ENCODE measurements around the gene ABCF1. TPM values are rescaled to one million over a fixed set of nuclear protein-coding genes. Genes with fewer than 3 reads are reported as not detected.
"Not testable (repeated sequence)": the region's sequence is repeated elsewhere in the genome, so short reads cannot be mapped to it uniquely, and the experiment has no call there.

ABCF1 gene
- total RNA-seq, 2 donors from 2014 or later: 64.6 to 68.1 TPM

- H3K4me1 Mint-ChIP-seq (ENCODE audit: low read depth): peaks cover 64% of the 10 kb centered on the region
- peak overlapping the region in 1 of 2 donors; percentile 28 for H3K4me3 Mint-ChIP-seq
- ATAC-seq (replicated peaks in 1 of 2): peak; percentile 12 to 29
- no peaks in the 10 kb centered on the region for H3K27me3 Mint-ChIP-seq (ENCODE audit: low read depth)
- peak; percentile 31 to 54 for DNase-seq
- H3K36me3 Mint-ChIP-seq (ENCODE audit: insufficient read depth in 2 of 2): peaks cover 3 to 16% of the 10 kb centered on the region in 2 donors
- H3K27ac Mint-ChIP-seq: no peak overlapping the region
- no peaks in the 10 kb centered on the region for H3K9me3 Mint-ChIP-seq
These were observed 3.0 kb upstream of the ABCF1 start for GRCh38 chr6:30568245-30568644.

- H3K4me1 Mint-ChIP-seq (ENCODE audit: low read depth): peaks cover 72% of the 10 kb centered on the region
- DNase-seq (no peak), ATAC-seq (replicated peaks in 1 of 2) (no peak)
- H3K27me3 Mint-ChIP-seq (ENCODE audit: low read depth): no peaks in the 10 kb centered on the region
- H3K36me3 Mint-ChIP-seq (ENCODE audit: insufficient read depth in 2 of 2): peaks cover 3 to 12% of the 10 kb centered on the region in 2 donors
- H3K27ac Mint-ChIP-seq: peak overlapping the region; percentile 11
- H3K9me3 Mint-ChIP-seq: no peaks in the 10 kb centered on the region
- peak overlapping the region; percentile 91 to 98 for H3K4me3 Mint-ChIP-seq
These were observed 979 bp upstream of the ABCF1 start for GRCh38 chr6:30570263-30570662.

GRCh38 chr6:30570740-30571074, 535 bp upstream of the ABCF1 start:
- ATAC-seq (replicated peaks in 1 of 2) (peak; percentile 6 to 14), DNase-seq (peak in 1 of 2 donors; percentile 5)
- no peaks in the 10 kb centered on the region for H3K9me3 Mint-ChIP-seq
- H3K4me1 Mint-ChIP-seq (ENCODE audit: low read depth): peaks cover 74% of the 10 kb centered on the region
- H3K27me3 Mint-ChIP-seq (ENCODE audit: low read depth): no peaks in the 10 kb centered on the region
- peak overlapping the region; percentile 98 for H3K27ac Mint-ChIP-seq
- peak overlapping the region; percentile 91 to 98 for H3K4me3 Mint-ChIP-seq
- H3K36me3 Mint-ChIP-seq (ENCODE audit: insufficient read depth in 2 of 2): peaks cover 3 to 12% of the 10 kb centered on the region in 2 donors

GRCh38 chr6:30571762-30572082, 480 bp downstream of the ABCF1 start:
- peaks cover 79% of the 10 kb centered on the region for H3K4me1 Mint-ChIP-seq (ENCODE audit: low read depth)
- peak overlapping the region; percentile 91 to 98 for H3K4me3 Mint-ChIP-seq
- ATAC-seq (replicated peaks in 1 of 2): no peak
- H3K9me3 Mint-ChIP-seq: no peaks in the 10 kb centered on the region
- peaks cover 6 to 16% of the 10 kb centered on the region in 2 donors for H3K36me3 Mint-ChIP-seq (ENCODE audit: insufficient read depth in 2 of 2)
- H3K27ac Mint-ChIP-seq: peak overlapping the region; percentile 98
- DNase-seq: no peak
- no peaks in the 10 kb centered on the region for H3K27me3 Mint-ChIP-seq (ENCODE audit: low read depth)

GRCh38 chr6:30572148-30572547, 906 bp downstream of the ABCF1 start:
- no peaks in the 10 kb centered on the region for H3K27me3 Mint-ChIP-seq (ENCODE audit: low read depth)
- H3K4me1 Mint-ChIP-seq (ENCODE audit: low read depth): peaks cover 80% of the 10 kb centered on the region
- no peaks in the 10 kb centered on the region for H3K9me3 Mint-ChIP-seq
- H3K36me3 Mint-ChIP-seq (ENCODE audit: insufficient read depth in 2 of 2): peaks cover 10 to 20% of the 10 kb centered on the region in 2 donors
- H3K4me3 Mint-ChIP-seq: peak overlapping the region; percentile 91 to 98
- peak overlapping the region; percentile 98 for H3K27ac Mint-ChIP-seq
- DNase-seq: no peak
- ATAC-seq (replicated peaks in 1 of 2): no peak

GRCh38 chr6:30573113-30573512, 1.9 kb downstream of the ABCF1 start:
- peaks cover 81% of the 10 kb centered on the region for H3K4me1 Mint-ChIP-seq (ENCODE audit: low read depth)
- ATAC-seq (replicated peaks in 1 of 2): no peak
- H3K36me3 Mint-ChIP-seq (ENCODE audit: insufficient read depth in 2 of 2): peaks cover 14 to 30% of the 10 kb centered on the region in 2 donors

GRCh38 chr6:30578051-30578450, 6.8 kb downstream of the ABCF1 start:
- no peaks in the 10 kb centered on the region for H3K27me3 Mint-ChIP-seq (ENCODE audit: low read depth)
- H3K4me3 Mint-ChIP-seq: no peak overlapping the region
- peak overlapping the region; percentile 9 for H3K27ac Mint-ChIP-seq
- no peaks in the 10 kb centered on the region for H3K9me3 Mint-ChIP-seq
- H3K36me3 Mint-ChIP-seq (ENCODE audit: insufficient read depth in 2 of 2): peaks cover 25 to 62% of the 10 kb centered on the region in 2 donors
- H3K4me1 Mint-ChIP-seq (ENCODE audit: low read depth): peaks cover 39% of the 10 kb centered on the region
- no peak for ATAC-seq (replicated peaks in 1 of 2)
- DNase-seq: no peak

More at GRCh38 chr6:30573113-30573512, 1.9 kb downstream of the ABCF1 start:
- Mint-ChIP-seq H3K27ac (peak overlapping the region; percentile 55), H3K9me3 (no peaks in the 10 kb centered on the region), H3K27me3 (ENCODE audit: low read depth) (no peaks in the 10 kb centered on the region), H3K4me3 (peak overlapping the region; percentile 91 to 98)
- no peak for DNase-seq

- no peak for ATAC-seq (replicated peaks in 1 of 2)
- no peaks in the 10 kb centered on the region for H3K4me1 Mint-ChIP-seq (ENCODE audit: low read depth)
- no peak for DNase-seq
- no peak overlapping the region for H3K4me3 Mint-ChIP-seq
- no peaks in the 10 kb centered on the region for H3K9me3 Mint-ChIP-seq
- H3K27ac Mint-ChIP-seq: no peak overlapping the region
- H3K36me3 Mint-ChIP-seq (ENCODE audit: insufficient read depth in 2 of 2): peaks cover 21 to 54% of the 10 kb centered on the region in 2 donors
- H3K27me3 Mint-ChIP-seq (ENCODE audit: low read depth): no peaks in the 10 kb centered on the region
These were observed 12.7 kb downstream of the ABCF1 start for GRCh38 chr6:30583921-30584320.

GRCh38 chr6:30589754-30590358, 18.6 kb downstream of the ABCF1 start:
- peaks cover 18 to 26% of the 10 kb centered on the region in 2 donors for H3K36me3 Mint-ChIP-seq (ENCODE audit: insufficient read depth in 2 of 2)
- ATAC-seq (replicated peaks in 1 of 2) (peak in 1 of 2 donors; percentile 20), DNase-seq (no peak)
- H3K27me3 Mint-ChIP-seq (ENCODE audit: low read depth): no peaks in the 10 kb centered on the region
- H3K4me3 Mint-ChIP-seq: no peak overlapping the region
- H3K9me3 Mint-ChIP-seq: no peaks in the 10 kb centered on the region
- no peak overlapping the region for H3K27ac Mint-ChIP-seq
- peaks cover 5% of the 10 kb centered on the region for H3K4me1 Mint-ChIP-seq (ENCODE audit: low read depth)

GRCh38 chr6:30590509-30590908, 19.3 kb downstream of the ABCF1 start:
- H3K27me3 Mint-ChIP-seq (ENCODE audit: low read depth): no peaks in the 10 kb centered on the region
- DNase-seq (no peak), ATAC-seq (replicated peaks in 1 of 2) (peak; percentile 11 to 32)
- H3K9me3 Mint-ChIP-seq: no peaks in the 10 kb centered on the region
- H3K4me3 Mint-ChIP-seq: no peak overlapping the region
- H3K27ac Mint-ChIP-seq: peak overlapping the region; percentile 30
- peaks cover 5% of the 10 kb centered on the region for H3K4me1 Mint-ChIP-seq (ENCODE audit: low read depth)
- peaks cover 20 to 27% of the 10 kb centered on the region in 2 donors for H3K36me3 Mint-ChIP-seq (ENCODE audit: insufficient read depth in 2 of 2)

- Mint-ChIP-seq H3K27me3 (ENCODE audit: low read depth) (no peaks in the 10 kb centered on the region), H3K4me3 (no peak overlapping the region), H3K4me1 (ENCODE audit: low read depth) (peaks cover 5% of the 10 kb centered on the region), H3K27ac (peak overlapping the region; percentile 30), H3K36me3 (ENCODE audit: insufficient read depth in 2 of 2) (peaks cover 18 to 25% of the 10 kb centered on the region in 2 donors), H3K9me3 (no peaks in the 10 kb centered on the region)
- no peak for ATAC-seq (replicated peaks in 1 of 2)
- DNase-seq: no peak
These were observed 19.8 kb downstream of the ABCF1 start for GRCh38 chr6:30591008-30591407.

GRCh38 chr6:30592287-30592686, 21.0 kb downstream of the ABCF1 start:
- no peaks in the 10 kb centered on the region for H3K27me3 Mint-ChIP-seq (ENCODE audit: low read depth)
- no peaks in the 10 kb centered on the region for H3K9me3 Mint-ChIP-seq
- no peak overlapping the region for H3K4me3 Mint-ChIP-seq
- H3K4me1 Mint-ChIP-seq (ENCODE audit: low read depth): peaks cover 11% of the 10 kb centered on the region
- H3K36me3 Mint-ChIP-seq (ENCODE audit: insufficient read depth in 2 of 2): peaks cover 12 to 18% of the 10 kb centered on the region in 2 donors
- H3K27ac Mint-ChIP-seq: peak overlapping the region; percentile 44
- no peak for DNase-seq
- no peak for ATAC-seq (replicated peaks in 1 of 2)

GRCh38 chr6:30597315-30598144, 26.3 kb downstream of the ABCF1 start:
- not testable (repeated sequence) for H3K4me3 Mint-ChIP-seq; H3K9me3 Mint-ChIP-seq; H3K27me3 Mint-ChIP-seq (ENCODE audit: low read depth); H3K36me3 Mint-ChIP-seq (ENCODE audit: insufficient read depth in 2 of 2)
- H3K27ac Mint-ChIP-seq: peak overlapping the region; percentile 33
- DNase-seq (peak; percentile 80 to 81), ATAC-seq (replicated peaks in 1 of 2) (peak; percentile 71 to 79)
- peaks cover 16% of the 10 kb centered on the region for H3K4me1 Mint-ChIP-seq (ENCODE audit: low read depth)
